Kidney glomerular epithelial cell (primary cell): Measurements from ENCODE around the gene HSF2BP.
"Not testable (repeated sequence)": the region's sequence is repeated elsewhere in the genome, so short reads cannot be mapped to it uniquely, and the experiment has no call there.

Experiments
- DNase-seq: peaks from one replicate; lab custom pipeline; 2025; lab: John Stamatoyannopoulos, UW

HSF2BP gene

GRCh38 chr21:43516860-43517627 lies 142.2 kb downstream of the HSF2BP start:
- not testable (repeated sequence) for DNase-seq

GRCh38 chr21:43516295-43516847 lies 142.9 kb downstream of the HSF2BP start:
- DNase-seq = not testable (repeated sequence)

- DNase-seq = not testable (repeated sequence)
Measured at GRCh38 chr21:43514834-43515233, 144.5 kb downstream of the HSF2BP start.

GRCh38 chr21:43513023-43513422 lies 146.3 kb downstream of the HSF2BP start:
- not testable (repeated sequence) for DNase-seq

GRCh38 chr21:43511209-43511608 lies 148.1 kb downstream of the HSF2BP start:
- not testable (repeated sequence) for DNase-seq

GRCh38 chr21:43510669-43511068 lies 148.6 kb downstream of the HSF2BP start:
- DNase-seq = not testable (repeated sequence)

- not testable (repeated sequence) for DNase-seq
Measured at GRCh38 chr21:43503892-43504291, 155.4 kb downstream of the HSF2BP start.

- DNase-seq = not testable (repeated sequence)
Measured at GRCh38 chr21:43503075-43503750, 156.1 kb downstream of the HSF2BP start.

- DNase-seq = not testable (repeated sequence)
Measured at GRCh38 chr21:43502407-43503071, 156.7 kb downstream of the HSF2BP start.

- DNase-seq = not testable (repeated sequence)
Measured at GRCh38 chr21:43498924-43499323, 160.4 kb downstream of the HSF2BP start.

- not testable (repeated sequence) for DNase-seq
Measured at GRCh38 chr21:43498065-43498464, 161.2 kb downstream of the HSF2BP start.

- not testable (repeated sequence) for DNase-seq
Measured at GRCh38 chr21:43494279-43495012, 164.8 kb downstream of the HSF2BP start.

- DNase-seq = not testable (repeated sequence)
Measured at GRCh38 chr21:43493471-43493870, 165.8 kb downstream of the HSF2BP start.

- not testable (repeated sequence) for DNase-seq
Measured at GRCh38 chr21:43488235-43488634, 171.1 kb downstream of the HSF2BP start.

GRCh38 chr21:43486051-43486450 lies 173.2 kb downstream of the HSF2BP start:
- not testable (repeated sequence) for DNase-seq

- not testable (repeated sequence) for DNase-seq
Measured at GRCh38 chr21:43485016-43485415, 174.3 kb downstream of the HSF2BP start.

GRCh38 chr21:43479197-43479596 lies 180.1 kb downstream of the HSF2BP start:
- DNase-seq = not testable (repeated sequence)
